A673 (cell line): Measurements from ENCODE around the gene ALG1. TPM values are rescaled to one million over a fixed set of nuclear protein-coding genes. Genes with fewer than 3 reads are reported as not detected.
"Not testable (repeated sequence)": the region's sequence is repeated elsewhere in the genome, so short reads cannot be mapped to it uniquely, and the experiment has no call there.

Experiments used
- BruUV-seq: library from RNA; stranded (reverse); fragments of 400-500 nt; replicated peaks from 2 replicates; lab custom pipeline; 2021; lab: Mats Ljungman, UMichigan
- CTCF ChIA-PET: fragments of 300-600 bp; sonication (Branson Sonifier 250); formaldehyde crosslinking; loops from one replicate; lab custom pipeline; 2022; ENCODE audit warnings: antibody characterized with exemption; lab: Charles Lee
- POLR2A ChIA-PET: fragments of 300-600 bp; sonication (Branson Sonifier 250); formaldehyde crosslinking; loops from one replicate; lab custom pipeline; 2022; ENCODE audit warnings: antibody characterized with exemption; ENCODE audit not compliant: low non-redundant PET; lab: Charles Lee
- DNase-seq: peaks from one replicate; pipeline ENCODE4 v3.0.0-alpha.2; 2015; ENCODE audit warnings: low spot score
- H3K27ac ChIP-seq: fragments of 200-600 bp; sonication (generic); 2 replicates; pipeline ENCODE4 v1.5.1; 2016; ENCODE audit warnings: mixed run types, low read depth, mild to moderate bottlenecking, mixed read lengths, antibody characterized with exemption, low read length; ENCODE audit not compliant: poor library complexity, severe bottlenecking
- H3K27me3 ChIP-seq: fragments of 200-600 bp; sonication (generic); replicated peaks from 2 replicates; pipeline ENCODE4 v1.6.1; 2017; ENCODE audit warnings: mixed run types, low read depth, mild to moderate bottlenecking, mixed read lengths, antibody characterized with exemption, low read length; ENCODE audit not compliant: insufficient read depth, poor library complexity
- H3K36me3 ChIP-seq: fragments of 200-600 bp; sonication (generic); 2 replicates; pipeline ENCODE4 v1.6.1; 2016; ENCODE audit warnings: mixed run types, mild to moderate bottlenecking, mixed read lengths, antibody characterized with exemption, low read length; ENCODE audit not compliant: insufficient read depth, poor library complexity, severe bottlenecking
- H3K4me1 ChIP-seq: fragments of 200-600 bp; sonication (generic); 2 replicates; pipeline ENCODE4 v1.6.1; 2017; ENCODE audit warnings: mixed run types, mild to moderate bottlenecking, mixed read lengths, antibody characterized with exemption, low read length; ENCODE audit not compliant: insufficient read depth, poor library complexity, severe bottlenecking
- H3K4me3 ChIP-seq: fragments of 200-600 bp; sonication (generic); 2 replicates; pipeline ENCODE4 v1.5.1; 2016; ENCODE audit warnings: low read depth, mixed run types, mild to moderate bottlenecking, mixed read lengths, low read length; ENCODE audit not compliant: poor library complexity, severe bottlenecking
- H3K9me3 ChIP-seq: fragments of 200-600 bp; sonication (generic); 2 replicates; pipeline ENCODE4 v1.6.1; 2016; ENCODE audit warnings: mixed run types, low read depth, mild to moderate bottlenecking, mixed read lengths, antibody characterized with exemption, low read length; ENCODE audit not compliant: poor library complexity, severe bottlenecking
- CTCF ChIP-seq: fragments of 300-800, 200-600 bp; sonication (generic); conservative IDR thresholded peaks from 2 replicates; pipeline ENCODE4 v1.5.1; 2017; ENCODE audit warnings: low read depth, mild to moderate bottlenecking, antibody characterized with exemption, low read length, moderate library complexity, mixed read lengths
- intact Hi-C: fragments of 100-400 bp; cut with micrococcal nuclease; formaldehyde crosslinking; loops from one replicate; pipeline ENCODE4 v1.10.0; 2022; ENCODE audit not compliant: unreplicated experiment
- total RNA-seq: library from RNA; stranded (reverse); gene quantifications from 2 replicates; pipeline ENCODE4 v1.2.3, GENCODE V29; 2021

Gene ALG1
- total RNA-seq, 1 experiment from 2014 or later, result 29.8 TPM

GRCh38 chr16:5084802-5085201 lies 13.2 kb downstream of the ALG1 start:
- peak; percentile 63 for DNase-seq
- H3K4me1 ChIP-seq, H3K27me3 ChIP-seq, H3K36me3 ChIP-seq, POLR2A ChIA-PET, BruUV-seq, H3K4me3 ChIP-seq, intact Hi-C loops, H3K27ac ChIP-seq, H3K9me3 ChIP-seq: not testable (repeated sequence)
- peak; percentile 57 for TF ChIP-seq CTCF
- CTCF ChIA-PET, result interaction anchor here (1.1 kb wide), 1 partner anchor 28 kb away, joined by 3 read pairs; no protein-coding TSS in a partner anchor

GRCh38 chr16:5085716-5086115 lies 14.1 kb downstream of the ALG1 start:
- H3K27ac ChIP-seq, DNase-seq, H3K4me3 ChIP-seq, intact Hi-C loops, H3K9me3 ChIP-seq, H3K27me3 ChIP-seq, BruUV-seq, H3K36me3 ChIP-seq, H3K4me1 ChIP-seq, CTCF ChIA-PET: not testable (repeated sequence)
- POLR2A ChIA-PET, result interaction anchor here (0.9 kb wide), 1 partner anchor 782 kb away, joined by 12 read pairs; no protein-coding TSS in a partner anchor

- H3K27me3 ChIP-seq, H3K4me3 ChIP-seq, BruUV-seq, DNase-seq, H3K27ac ChIP-seq, CTCF ChIA-PET, H3K36me3 ChIP-seq, H3K4me1 ChIP-seq, intact Hi-C loops, H3K9me3 ChIP-seq, POLR2A ChIA-PET: not testable (repeated sequence)
Observed at GRCh38 chr16:5088086-5088790, 16.6 kb downstream of the ALG1 start.

- POLR2A ChIA-PET, BruUV-seq, H3K27ac ChIP-seq, DNase-seq, H3K4me3 ChIP-seq, CTCF ChIA-PET, H3K9me3 ChIP-seq, H3K27me3 ChIP-seq, H3K4me1 ChIP-seq, H3K36me3 ChIP-seq, intact Hi-C loops: not testable (repeated sequence)
Observed at GRCh38 chr16:5088936-5089335, 17.3 kb downstream of the ALG1 start.

- H3K4me3 ChIP-seq, H3K9me3 ChIP-seq, BruUV-seq, H3K36me3 ChIP-seq, DNase-seq, H3K27ac ChIP-seq, H3K4me1 ChIP-seq, CTCF ChIA-PET, H3K27me3 ChIP-seq, POLR2A ChIA-PET: not testable (repeated sequence)
- intact Hi-C loops, result loop anchor here (10.0 kb wide), 1 partner anchor 245 kb away; the partner anchor contains the start of genes GLYR1 and UBN1
Observed at GRCh38 chr16:5089911-5090555, 18.4 kb downstream of the ALG1 start.

- H3K4me3 ChIP-seq, BruUV-seq, H3K4me1 ChIP-seq, POLR2A ChIA-PET, H3K9me3 ChIP-seq, CTCF ChIA-PET, H3K27me3 ChIP-seq, H3K36me3 ChIP-seq, H3K27ac ChIP-seq, DNase-seq: not testable (repeated sequence)
- intact Hi-C loops, result loop anchor here (10.0 kb wide), 1 partner anchor 246 kb away; the partner anchor contains the start of genes GLYR1 and UBN1
Observed at GRCh38 chr16:5090592-5090991, 18.9 kb downstream of the ALG1 start.
